Right ventricle myocardium inferior (tissue), 1 donor: ENCODE data around the gene RPL39L. TPM values are rescaled to one million over a fixed set of nuclear protein-coding genes. Genes with fewer than 3 reads are reported as not detected.
"Not testable (repeated sequence)": the region's sequence is repeated elsewhere in the genome, so short reads cannot be mapped to it uniquely, and the experiment has no call there.

ENCODE experiments used
- ATAC-seq: fragments of 200-7000 bp; cut with Tn5 transposase; one replicate; pipeline ENCODE4 v1.9.1; 2020; ENCODE audit warnings: mild to moderate bottlenecking, moderate library complexity
- DNase-seq: peaks from one replicate; pipeline ENCODE4 v3.0.0; 2021; ENCODE audit errors: missing footprints
- intact Hi-C: fragments of 100-400 bp; cut with DNase I; formaldehyde crosslinking; loops from one replicate; pipeline ENCODE4 v1.11.0; 2022
- total RNA-seq: library from RNA; stranded (reverse); fragmentation: NEBNext Ultra II Directional; extraction: Animal tissue kit (Norgen Biotek cat#: 25700); gene quantifications from one replicate; pipeline ENCODE4 v1.2.1, GENCODE V29; 2021
- donor health status: DM: no; HTN: yes; CAD: no; lungs with severe emphysema.

Gene RPL39L
- total RNA-seq, 1 donor from 2014 or later: 5.9 TPM

DNA sequence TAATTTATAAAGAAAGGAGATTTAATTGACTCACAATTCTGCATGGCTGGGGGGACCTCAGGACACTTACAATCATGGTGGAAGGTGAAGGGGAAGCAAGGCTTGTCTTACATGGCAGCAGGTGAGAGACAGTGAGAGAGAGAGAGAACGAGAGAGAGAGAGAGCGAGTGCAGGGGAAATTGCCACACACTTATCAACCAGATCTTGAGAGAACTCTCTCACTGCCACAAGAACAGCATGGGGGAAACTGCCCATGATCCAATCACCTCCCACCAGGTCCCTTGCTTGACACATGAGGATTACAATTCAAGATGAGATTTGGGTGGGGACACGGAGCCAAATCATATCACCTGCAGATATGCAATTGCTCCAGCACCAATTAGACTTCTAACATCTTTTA lies 7.1 kb upstream of the RPL39L start:
- no peak for ATAC-seq
- DNase-seq: no peak
- intact Hi-C loops: no loop called here

DNA sequence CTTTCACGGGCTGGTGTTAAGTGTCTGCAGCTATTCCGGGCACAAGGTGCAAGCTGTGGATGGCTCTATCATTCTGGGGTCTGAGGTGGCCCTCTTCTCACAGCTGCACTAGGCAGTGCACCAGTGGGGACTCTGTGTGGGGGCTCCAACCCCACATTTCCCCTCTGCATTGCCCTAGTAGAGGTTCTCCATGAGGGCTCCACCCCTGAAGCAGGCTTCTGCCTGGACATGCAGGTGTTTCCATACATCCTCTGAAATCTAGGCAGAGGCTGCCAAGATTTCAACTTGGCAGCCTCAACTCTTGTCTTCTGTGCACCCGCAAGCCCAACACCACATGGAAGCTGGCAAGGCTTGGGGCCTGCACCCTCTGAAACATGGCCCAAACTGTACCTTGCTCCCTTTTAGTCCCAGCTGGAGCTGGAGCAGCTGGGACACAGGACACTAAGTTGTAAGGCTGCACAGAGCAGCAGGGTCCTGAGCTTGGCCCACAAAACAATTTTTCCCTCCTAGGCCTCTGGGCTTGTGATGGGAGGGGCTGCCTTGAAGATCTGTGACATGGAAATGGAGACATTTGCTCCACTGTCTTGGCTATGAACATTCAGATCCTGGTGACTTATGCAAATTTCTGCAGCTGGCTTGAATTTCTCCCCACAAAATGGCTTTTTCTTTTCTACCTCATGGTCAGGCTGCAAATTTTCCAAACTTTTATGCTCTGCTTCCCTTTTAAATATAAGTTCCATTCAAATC lies 6.0 kb upstream of the RPL39L start:
- DNase-seq: no peak
- intact Hi-C loops: no loop called here
- ATAC-seq: no peak

- no peak for ATAC-seq
- no peak for DNase-seq
- intact Hi-C loops: no loop called here
These were observed 578 bp upstream of the RPL39L start for GRCh38 chr3:187139895-187140253.

DNA sequence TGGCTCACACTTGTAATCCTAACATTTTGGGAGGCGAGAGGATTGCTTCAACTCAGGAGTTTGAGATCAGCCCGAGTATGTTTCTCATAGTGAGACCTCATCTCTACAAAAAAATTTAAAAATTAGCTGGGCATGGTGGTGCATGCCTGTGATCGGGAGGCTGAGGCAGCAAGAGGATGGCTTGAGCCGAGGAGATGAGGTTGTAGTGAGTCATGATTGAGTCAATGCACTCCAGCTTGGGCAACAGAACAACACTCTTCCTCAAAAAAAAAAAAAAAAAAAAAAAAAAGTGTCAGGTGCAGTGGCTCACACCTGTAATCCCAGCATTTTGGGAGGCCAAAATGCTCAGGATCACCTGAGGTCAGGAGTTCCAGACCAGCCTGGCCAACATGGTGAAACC lies 2.4 kb downstream of the RPL39L start:
- intact Hi-C loops: no loop called here
- DNase-seq (no peak), ATAC-seq (no peak)

DNA sequence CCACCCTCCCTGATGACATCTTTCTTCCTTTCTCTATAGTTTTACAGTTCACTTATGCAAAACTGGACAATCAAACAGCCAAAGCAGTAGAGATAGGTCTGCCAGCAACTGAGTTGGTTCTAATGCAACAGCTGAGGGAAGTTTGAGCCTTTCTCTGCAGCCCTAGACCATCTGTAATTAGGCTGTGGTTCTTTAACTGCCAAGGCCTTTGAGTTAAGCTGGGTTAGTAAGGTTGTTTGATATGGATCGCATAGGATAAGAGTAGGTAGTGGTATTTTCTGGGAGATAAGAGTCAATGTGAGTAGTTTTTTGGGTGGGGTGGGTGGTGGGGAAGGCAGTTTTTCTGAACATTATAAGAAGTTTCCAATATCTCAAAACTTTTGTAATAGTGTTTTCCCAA lies 3.0 kb downstream of the RPL39L start:
- intact Hi-C loops: no loop called here
- no peak for ATAC-seq
- DNase-seq: no peak

- intact Hi-C loops, ATAC-seq, DNase-seq: not testable (repeated sequence)
These were observed 4.1 kb downstream of the RPL39L start for GRCh38 chr3:187135172-187135690.

GRCh38 chr3:187133181-187133580 lies 6.1 kb downstream of the RPL39L start:
- intact Hi-C loops, ATAC-seq, DNase-seq: not testable (repeated sequence)

GRCh38 chr3:187132666-187133065 lies 6.6 kb downstream of the RPL39L start:
- DNase-seq (no peak), ATAC-seq (no peak)
- intact Hi-C loops: no loop called here

- DNase-seq: no peak
- no peak for ATAC-seq
- intact Hi-C loops: no loop called here
These were observed 7.3 kb downstream of the RPL39L start for GRCh38 chr3:187131981-187132380.

DNA sequence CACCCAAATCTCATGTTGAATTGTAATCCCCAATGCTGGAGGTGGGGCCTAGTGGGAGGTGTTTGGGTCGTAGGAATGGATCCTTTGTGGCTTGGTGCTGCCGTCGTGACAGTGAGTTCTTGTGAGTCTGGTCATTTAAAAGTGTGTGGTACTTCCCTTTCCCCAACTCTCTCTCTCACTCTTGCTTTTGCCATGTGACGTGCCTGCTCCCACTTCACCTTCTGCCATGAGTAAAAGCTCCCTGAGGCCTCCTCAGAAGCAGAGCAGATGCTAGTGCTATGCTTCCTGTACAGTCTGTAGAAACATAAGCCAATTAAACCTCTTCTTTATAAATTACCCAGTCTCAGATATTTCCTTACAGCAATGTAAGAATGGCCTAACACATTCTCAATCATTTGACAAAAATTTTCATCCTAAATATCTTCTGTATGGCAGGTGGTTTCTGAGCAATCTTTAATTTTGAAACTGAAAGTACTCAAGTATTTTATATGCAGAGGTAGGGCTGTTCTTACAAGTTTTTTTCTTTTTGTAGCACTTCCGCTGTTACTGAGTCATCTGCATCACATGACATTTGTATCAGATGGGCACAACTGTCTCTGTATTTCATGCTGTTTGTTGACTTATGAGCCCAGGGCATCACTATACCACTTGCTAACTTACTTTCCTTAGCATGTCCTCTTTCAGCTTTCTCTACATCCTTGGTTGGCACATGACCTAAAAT lies 8.8 kb downstream of the RPL39L start:
- peak; percentile 67 for ATAC-seq
- intact Hi-C loops: no loop called here
- DNase-seq: no peak

DNA sequence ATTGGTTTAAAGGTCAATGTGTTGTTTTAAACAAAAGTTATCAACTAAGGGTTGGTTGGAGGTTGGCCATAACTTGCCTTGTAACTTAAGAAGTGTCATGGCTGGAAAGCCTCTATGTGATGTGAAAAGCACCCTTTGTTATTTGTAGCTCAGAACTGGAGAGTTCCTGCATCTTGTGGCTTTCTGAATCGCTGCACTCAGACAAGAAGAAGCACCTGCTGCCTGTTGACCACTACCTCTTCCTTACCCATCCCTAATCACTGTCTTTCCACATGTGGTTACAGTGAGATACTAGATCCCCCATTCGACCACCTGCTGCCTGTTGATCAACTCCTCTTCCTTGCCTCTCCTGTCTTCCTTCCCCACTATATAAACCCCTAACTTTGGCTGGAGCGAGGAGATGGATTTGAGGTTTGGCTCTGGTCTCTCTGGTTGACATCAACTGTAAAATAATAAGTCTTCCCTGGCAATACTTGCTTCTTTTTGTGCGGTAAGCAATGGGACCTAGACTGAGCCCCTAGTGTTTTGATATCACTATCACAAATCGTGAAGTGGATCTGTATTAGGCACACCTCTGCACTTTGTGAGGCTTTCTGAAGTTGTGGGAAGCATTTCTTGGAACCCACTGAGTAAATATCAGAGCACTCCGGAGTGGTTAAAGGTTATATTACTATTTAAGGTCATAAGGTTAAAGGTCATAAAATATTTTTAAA lies 13.8 kb downstream of the RPL39L start:
- intact Hi-C loops: no loop called here
- ATAC-seq (no peak), DNase-seq (no peak)

DNA sequence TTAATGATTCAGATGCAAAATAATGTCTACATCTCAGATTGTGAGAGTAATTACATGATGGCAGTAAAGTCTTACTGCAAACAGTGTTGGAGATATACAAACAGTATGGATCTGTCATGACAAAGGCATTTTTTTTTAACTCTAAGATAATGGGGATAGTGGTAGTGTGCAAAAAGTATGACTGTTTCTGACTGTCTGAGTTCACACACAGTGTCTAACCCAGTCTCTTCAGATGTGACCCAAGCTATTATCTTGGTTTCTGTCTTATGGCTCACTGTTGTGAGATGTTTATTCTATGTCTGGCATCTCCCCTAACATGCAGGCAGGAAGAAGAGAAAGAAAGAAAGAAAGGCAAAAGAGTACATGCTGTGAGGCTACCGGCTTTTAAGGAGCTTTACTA lies 17.0 kb downstream of the RPL39L start:
- no peak for ATAC-seq
- no peak for DNase-seq
- intact Hi-C loops: no loop called here

GRCh38 chr3:187120326-187120725 lies 19.0 kb downstream of the RPL39L start:
- intact Hi-C loops: no loop called here
- ATAC-seq (no peak), DNase-seq (no peak)

- ATAC-seq (no peak), DNase-seq (no peak)
- intact Hi-C loops: loop anchor here (2.0 to 10.0 kb wide), 2 partner anchors 50 to 560 kb away; partner anchors contain the start of gene SST
These were observed 24.8 kb downstream of the RPL39L start for GRCh38 chr3:187114511-187114910.

DNA sequence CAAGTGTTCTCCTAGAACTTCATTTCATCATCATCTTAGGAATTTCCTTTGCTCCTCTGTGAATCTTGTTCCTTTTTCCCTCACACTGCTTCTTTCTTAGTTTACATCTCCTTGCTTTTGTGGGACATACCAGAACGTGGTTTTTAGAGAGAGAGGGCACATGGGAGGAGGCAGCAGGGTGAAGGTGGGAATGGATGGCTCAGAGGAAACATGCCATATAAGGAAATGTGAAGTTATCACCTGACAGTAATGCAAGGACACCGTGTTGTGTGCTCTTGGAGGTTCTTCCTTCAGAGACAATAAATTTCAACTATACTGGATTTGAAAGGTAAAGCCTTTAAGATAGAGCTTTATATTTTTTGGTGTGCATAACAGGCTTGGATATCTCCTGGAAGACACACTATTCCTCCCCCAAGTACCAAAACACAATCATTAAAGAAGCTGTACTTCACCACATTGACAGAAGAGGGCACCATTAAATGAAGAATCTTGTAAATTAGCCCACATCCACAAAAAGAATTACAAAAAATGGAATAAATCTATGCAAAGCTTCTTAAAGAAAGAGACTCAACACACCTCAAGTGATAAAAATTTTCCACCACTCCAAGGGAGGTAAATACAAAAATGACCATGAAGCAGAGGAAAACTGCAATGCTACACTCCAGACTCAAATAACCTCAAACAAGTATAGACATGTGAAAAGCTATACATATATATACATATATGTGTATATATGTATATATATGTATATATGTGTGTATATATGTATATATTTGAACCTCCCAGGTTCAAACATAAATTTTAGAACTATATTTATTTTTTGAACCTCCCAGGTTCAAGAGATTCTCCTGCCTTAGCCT lies 26.1 kb downstream of the RPL39L start:
- intact Hi-C loops: loop anchor here (10.0 kb wide), 1 partner anchor 562 kb away; the partner anchor contains the start of gene SST
- no peak for ATAC-seq
- DNase-seq: no peak

- DNase-seq: no peak
- no peak for ATAC-seq
- intact Hi-C loops: loop anchor here (10.0 kb wide), 1 partner anchor 565 kb away; the partner anchor contains the start of gene SST
These were observed 29.1 kb downstream of the RPL39L start for GRCh38 chr3:187110156-187110555.

- intact Hi-C loops: no loop called here
- ATAC-seq (no peak), DNase-seq (no peak)
These were observed 31.3 kb downstream of the RPL39L start for GRCh38 chr3:187107989-187108388.

DNA sequence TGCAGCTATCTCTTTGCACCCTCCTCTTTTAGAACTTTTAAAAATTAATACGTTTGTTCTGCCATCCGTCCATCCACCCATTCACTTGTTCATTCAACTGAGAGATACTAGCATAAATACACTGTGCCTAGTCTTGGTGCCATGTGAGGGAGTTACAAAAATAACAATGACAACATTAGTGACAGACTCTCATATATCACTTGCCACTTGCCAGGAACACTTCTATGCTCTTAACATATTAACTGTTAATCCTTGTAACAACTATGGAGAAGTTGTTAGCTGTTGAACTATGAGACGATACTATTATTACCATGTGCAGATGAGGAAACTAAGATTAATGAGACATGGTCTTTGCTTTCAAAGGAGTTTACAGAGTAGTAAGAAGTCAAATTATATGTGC lies 33.6 kb downstream of the RPL39L start:
- intact Hi-C loops: no loop called here
- no peak for ATAC-seq

GRCh38 chr3:187104933-187105332 lies 34.4 kb downstream of the RPL39L start:
- DNase-seq: no peak
- peak; percentile 42 for ATAC-seq
- intact Hi-C loops: no loop called here

More for the DNA sequence above, 33.6 kb downstream of the RPL39L start:
- no peak for DNase-seq
